CD4-positive, CD25-positive, alpha-beta regulatory T cell (primary cell): Measurements from ENCODE around the gene RPH3AL. TPM values are rescaled to one million over a fixed set of nuclear protein-coding genes. Genes with fewer than 3 reads are reported as not detected.

Source experiments
- ATAC-seq, 2 donors: fragments of 150-1000 bp; cut with Tn5 transposase; one replicate each; pipeline ENCODE4 v1.10.0; 2021; ENCODE audit warnings: low read depth in 2 of 2, moderate number of reproducible peaks in 2 of 2, moderate library complexity in 1 of 2
- DNase-seq, 3 donors: peaks; one replicate each; pipeline versions ENCODE4 v3.0.0 to v3.0.0-alpha.2; 2012 to 2022; ENCODE audit warnings: mixed read lengths in 1 of 3
- H3K27ac ChIP-seq: one replicate; pipeline ENCODE4 v1.7.0; 2013; ENCODE audit warnings: mild to moderate bottlenecking, low read length; ENCODE audit not compliant: insufficient read depth, poor library complexity, severe bottlenecking
- H3K27me3 ChIP-seq: one replicate; pipeline ENCODE4 v1.7.0; 2013; ENCODE audit warnings: low read length; ENCODE audit not compliant: control insufficient read depth, insufficient read depth
- H3K36me3 ChIP-seq: one replicate; pipeline ENCODE4 v1.7.0; 2013; ENCODE audit warnings: mild to moderate bottlenecking, low read length, moderate library complexity; ENCODE audit not compliant: control insufficient read depth, insufficient read depth
- H3K4me1 ChIP-seq: 2 replicates; pipeline ENCODE4 v1.7.0; 2013; ENCODE audit warnings: mild to moderate bottlenecking, low read length; ENCODE audit not compliant: insufficient read depth, control insufficient read depth, poor library complexity, severe bottlenecking
- H3K4me3 ChIP-seq: one replicate; pipeline ENCODE4 v1.7.0; 2013; ENCODE audit warnings: low read depth, mild to moderate bottlenecking, low read length, moderate library complexity
- H3K9me3 ChIP-seq, 2 experiments: 1 replicate in 1 of 2; 2 replicates in 1 of 2; pipeline ENCODE4 v1.7.0; 2013; ENCODE audit warnings: low read length in 2 of 2, mild to moderate bottlenecking in 1 of 2, moderate library complexity in 1 of 2; ENCODE audit not compliant: control insufficient read depth in 2 of 2
- H3K27ac Mint-ChIP-seq, 3 donors: one replicate each; pipeline ENCODE4 v1.8.0; 2020 to 2022; ENCODE audit warnings: mild to moderate bottlenecking in 3 of 3, mixed read lengths in 3 of 3, moderate library complexity in 2 of 3
- H3K27me3 Mint-ChIP-seq: one replicate; pipeline ENCODE4 v1.8.0; 2022; ENCODE audit warnings: mild to moderate bottlenecking, mixed read lengths
- H3K36me3 Mint-ChIP-seq: one replicate; pipeline ENCODE4 v1.8.0; 2020; ENCODE audit warnings: mixed read lengths
- H3K4me1 Mint-ChIP-seq, 4 donors: one replicate each; pipeline ENCODE4 v1.8.0; 2020 to 2022; ENCODE audit warnings: mixed read lengths in 4 of 4, mild to moderate bottlenecking in 1 of 4
- H3K4me3 Mint-ChIP-seq, 4 donors: one replicate each; pipeline ENCODE4 v1.8.0; 2020 to 2022; ENCODE audit warnings: mild to moderate bottlenecking in 4 of 4, mixed read lengths in 4 of 4, moderate library complexity in 3 of 4
- H3K9me3 Mint-ChIP-seq, 7 donors: one replicate each; pipeline ENCODE4 v1.8.0; 2020 to 2022; ENCODE audit warnings: mixed read lengths in 7 of 7, mild to moderate bottlenecking in 3 of 7, moderate library complexity in 2 of 7
- polyA plus RNA-seq, 4 donors: library from polyadenylated mRNA; unstranded; fragments of 300-500 nt; fragmentation: Illumina TruSeq; gene quantifications; one replicate each; pipeline ENCODE4 v1.2.3, GENCODE V29; 2021
- total RNA-seq: library from RNA; stranded (reverse); gene quantifications from one replicate; pipeline ENCODE4 v1.2.3, GENCODE V29; 2022

Gene RPH3AL
- total and polyA plus RNA-seq, 5 donors from 2014 or later = 0.65 to 5.6 (median 3.0) TPM

DNA sequence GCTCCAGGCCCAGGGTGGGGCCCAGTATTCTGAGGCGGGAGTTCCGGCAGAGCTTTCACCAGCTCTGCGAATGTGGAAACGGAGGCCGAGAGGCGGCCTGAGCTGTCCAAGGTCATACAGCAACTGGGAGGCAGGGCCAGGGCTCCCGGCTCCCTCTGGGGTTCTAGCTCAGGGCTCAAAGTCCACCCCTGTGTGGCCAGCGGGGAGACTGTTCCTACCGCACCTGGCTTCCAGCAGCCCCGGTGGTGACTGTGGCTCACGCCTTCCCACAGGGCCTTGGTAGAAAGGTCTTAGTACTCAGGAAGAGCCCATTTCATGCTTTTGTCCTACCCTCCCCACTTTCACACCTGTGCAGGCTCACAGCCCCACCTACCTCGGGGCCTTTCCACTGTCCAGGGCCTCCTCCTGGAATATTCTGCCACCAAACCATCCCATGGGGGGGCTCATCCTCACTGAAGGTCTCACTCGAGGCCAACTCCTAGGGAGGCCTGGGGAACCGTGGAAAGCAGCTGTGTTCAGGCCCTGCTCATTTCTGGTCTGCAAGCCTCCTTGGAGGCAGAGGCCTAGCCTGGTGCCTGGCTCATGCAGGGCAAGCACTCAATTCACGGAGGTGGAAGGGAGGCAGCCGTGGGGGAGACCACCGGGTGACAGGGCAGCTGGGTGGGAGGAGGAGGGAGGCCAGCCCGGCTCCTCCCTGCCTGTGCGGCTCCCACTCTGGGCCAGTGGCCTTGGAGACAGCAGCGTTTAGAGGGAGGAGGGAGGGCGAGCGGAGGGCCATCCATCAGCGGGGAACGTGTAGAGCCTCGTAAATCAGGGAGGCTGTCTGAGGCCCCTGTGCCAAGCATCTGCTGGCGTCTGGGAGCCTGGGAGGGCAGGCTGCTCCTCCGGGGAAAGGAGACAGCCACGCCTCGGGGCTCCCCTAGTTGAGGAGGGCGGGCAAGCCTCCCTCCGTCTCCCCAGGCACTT, 158.5 kb downstream of the RPH3AL start:
- H3K9me3 ChIP-seq = no peaks in the 10 kb centered on the region
- Mint-ChIP-seq H3K4me3 (no peak overlapping the region), H3K27ac (no peak overlapping the region), H3K4me1 (no peaks in the 10 kb centered on the region), H3K27me3 (peaks cover 19% of the 10 kb centered on the region), H3K9me3 (peaks cover 0 to 2% (median 0%) of the 10 kb centered on the region in 7 donors), H3K36me3 (no peaks in the 10 kb centered on the region)
- H3K27me3 ChIP-seq = peaks cover 3% of the 10 kb centered on the region
- no peak overlapping the region for H3K4me3 ChIP-seq
- DNase-seq (no peak), ATAC-seq (no peak)
- no peaks in the 10 kb centered on the region for H3K36me3 ChIP-seq
- no peak overlapping the region for H3K27ac ChIP-seq
- H3K4me1 ChIP-seq = no peaks in the 10 kb centered on the region

DNA sequence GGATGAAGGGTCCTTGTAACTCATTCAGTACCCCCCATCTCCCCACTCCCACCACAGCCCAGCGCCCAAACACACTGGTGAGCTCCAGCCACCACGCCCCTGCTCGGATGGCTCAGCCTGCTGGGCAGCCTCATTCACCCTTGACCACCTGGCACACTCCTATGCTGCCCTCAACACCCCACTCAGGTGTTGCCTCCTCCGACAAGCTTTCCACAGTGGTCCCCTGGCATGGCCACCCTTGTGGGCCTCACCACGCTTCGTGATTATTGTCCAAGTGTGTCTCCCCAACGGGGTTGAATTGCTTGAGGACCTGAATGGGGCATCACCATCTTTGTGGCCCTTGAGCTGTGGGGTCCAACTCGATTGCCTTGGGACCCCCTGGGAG, 159.2 kb downstream of the RPH3AL start:
- Mint-ChIP-seq H3K27me3 (peaks cover 15% of the 10 kb centered on the region), H3K9me3 (peaks cover 0 to 2% (median 0%) of the 10 kb centered on the region in 7 donors), H3K4me3 (no peak overlapping the region), H3K27ac (no peak overlapping the region), H3K4me1 (no peaks in the 10 kb centered on the region), H3K36me3 (no peaks in the 10 kb centered on the region)
- DNase-seq (no peak), ATAC-seq (no peak)
- no peak overlapping the region for H3K4me3 ChIP-seq
- H3K9me3 ChIP-seq = no peaks in the 10 kb centered on the region
- no peaks in the 10 kb centered on the region for H3K4me1 ChIP-seq
- no peaks in the 10 kb centered on the region for H3K36me3 ChIP-seq
- peaks cover 3% of the 10 kb centered on the region for H3K27me3 ChIP-seq
- no peak overlapping the region for H3K27ac ChIP-seq

DNA sequence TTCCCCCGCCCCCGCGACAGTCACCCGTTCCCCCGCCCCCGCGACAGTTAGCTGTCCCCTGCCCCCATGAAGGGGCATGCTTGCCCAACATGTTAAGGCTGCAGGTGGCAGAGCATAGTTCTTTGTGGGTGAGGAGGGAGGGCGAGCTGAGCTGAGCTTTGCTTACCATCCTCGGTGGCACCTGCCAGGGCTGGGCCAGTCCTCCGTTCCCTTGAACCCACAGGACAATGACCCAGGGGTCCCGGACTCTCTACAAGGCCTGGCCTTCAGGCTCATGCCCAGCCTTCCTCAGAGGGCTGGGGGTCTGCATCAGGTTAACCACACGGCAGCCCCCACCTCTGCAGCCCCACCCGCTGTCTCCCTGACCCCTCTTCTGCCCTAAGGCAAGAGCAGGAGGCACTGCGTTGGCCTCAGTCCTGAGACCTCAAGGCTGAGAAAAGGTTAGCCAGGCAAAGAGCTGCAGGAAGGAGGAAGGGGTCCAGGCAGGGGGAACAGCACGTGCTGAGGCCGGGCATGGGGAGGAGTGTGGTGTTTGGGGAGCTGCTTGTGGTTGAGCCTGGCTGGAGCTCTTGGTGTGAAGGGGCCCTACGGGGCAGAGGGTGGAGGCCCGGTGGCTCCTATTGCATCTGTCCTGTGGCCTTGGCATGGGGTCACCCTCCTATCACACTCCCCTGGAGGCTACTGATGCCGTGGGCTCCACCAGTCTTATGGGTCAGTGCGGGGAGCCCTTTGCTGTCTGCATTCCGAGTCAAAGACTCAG, 159.8 kb downstream of the RPH3AL start:
- no peak overlapping the region for H3K4me3 Mint-ChIP-seq
- H3K36me3 ChIP-seq = no peaks in the 10 kb centered on the region
- peaks cover 0 to 2% (median 0%) of the 10 kb centered on the region in 7 donors for H3K9me3 Mint-ChIP-seq
- H3K27me3 ChIP-seq = peaks cover 3% of the 10 kb centered on the region
- no peak for ATAC-seq
- no peaks in the 10 kb centered on the region for H3K36me3 Mint-ChIP-seq
- no peak overlapping the region for H3K27ac Mint-ChIP-seq
- DNase-seq = no peak
- no peak overlapping the region for H3K4me3 ChIP-seq
- H3K27ac ChIP-seq = no peak overlapping the region
- H3K27me3 Mint-ChIP-seq = peaks cover 15% of the 10 kb centered on the region
- H3K4me1 Mint-ChIP-seq = no peaks in the 10 kb centered on the region
- no peaks in the 10 kb centered on the region for H3K9me3 ChIP-seq
- H3K4me1 ChIP-seq = no peaks in the 10 kb centered on the region

DNA sequence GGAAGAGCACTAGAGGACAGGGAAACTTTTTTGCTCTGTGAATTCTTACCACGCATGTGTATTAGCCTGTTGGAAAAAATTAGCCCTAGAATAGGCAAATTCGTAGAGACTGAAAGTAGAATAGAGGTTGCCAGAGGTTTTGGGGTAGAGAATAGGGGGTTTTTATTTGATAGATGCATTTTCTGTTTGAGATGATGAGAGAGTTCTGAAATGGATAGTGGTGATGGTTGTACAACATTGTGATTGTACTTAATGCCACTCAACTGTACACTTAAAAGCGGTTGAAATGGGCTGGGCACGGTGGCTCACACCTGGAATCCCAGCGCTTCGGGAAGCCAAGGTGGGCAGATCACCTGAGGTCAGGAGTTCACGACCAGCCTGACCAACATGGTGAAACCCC, 163.2 kb downstream of the RPH3AL start:
- no peak overlapping the region for H3K27ac ChIP-seq
- DNase-seq = no peak
- ATAC-seq = no peak
- no peaks in the 10 kb centered on the region for H3K36me3 Mint-ChIP-seq
- H3K4me1 Mint-ChIP-seq = peaks cover 0 to 18% (median 0%) of the 10 kb centered on the region in 4 donors
- H3K27ac Mint-ChIP-seq = no peak overlapping the region
- H3K9me3 ChIP-seq = no peaks in the 10 kb centered on the region
- peaks cover 0 to 3% (median 0%) of the 10 kb centered on the region in 7 donors for H3K9me3 Mint-ChIP-seq
- no peak overlapping the region for H3K4me3 Mint-ChIP-seq
- H3K27me3 ChIP-seq = no peaks in the 10 kb centered on the region
- no peaks in the 10 kb centered on the region for H3K4me1 ChIP-seq
- peaks cover 13% of the 10 kb centered on the region for H3K27me3 Mint-ChIP-seq
- no peak overlapping the region for H3K4me3 ChIP-seq
- H3K36me3 ChIP-seq = no peaks in the 10 kb centered on the region

DNA sequence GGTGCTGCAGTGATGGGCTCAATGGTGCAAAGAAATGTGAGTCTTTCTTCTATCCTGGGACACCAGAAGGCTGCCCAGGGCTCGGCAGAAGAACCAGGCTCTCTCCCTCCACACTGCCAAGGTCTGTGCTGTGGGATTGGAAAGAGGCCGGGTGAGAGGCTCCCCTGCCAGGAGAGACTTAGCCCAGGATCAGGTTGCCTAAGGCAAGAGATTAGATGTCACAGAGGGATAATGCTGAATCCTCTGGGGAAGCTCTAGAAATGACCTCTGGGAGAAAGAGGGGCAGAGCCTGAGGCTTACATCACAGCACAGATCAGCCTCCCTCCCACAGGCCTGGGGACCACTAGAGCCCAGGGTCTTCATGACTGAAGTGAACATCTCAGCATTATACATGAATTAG, 165.5 kb downstream of the RPH3AL start:
- Histone ChIP-seq H3K27ac (no peak overlapping the region), H3K36me3 (no peaks in the 10 kb centered on the region), H3K4me1 (no peaks in the 10 kb centered on the region), H3K27me3 (no peaks in the 10 kb centered on the region), H3K4me3 (no peak overlapping the region), H3K9me3 (no peaks in the 10 kb centered on the region)
- H3K4me3 Mint-ChIP-seq = peak overlapping the region in 1 of 4 donors; percentile 38
- no peak overlapping the region for H3K27ac Mint-ChIP-seq
- H3K36me3 Mint-ChIP-seq = no peaks in the 10 kb centered on the region
- DNase-seq (no peak), ATAC-seq (no peak)
- H3K27me3 Mint-ChIP-seq = peaks cover 28% of the 10 kb centered on the region
- peaks cover 0 to 2% (median 0%) of the 10 kb centered on the region in 7 donors for H3K9me3 Mint-ChIP-seq
- H3K4me1 Mint-ChIP-seq = peaks cover 0 to 23% (median under 1%) of the 10 kb centered on the region in 4 donors

DNA sequence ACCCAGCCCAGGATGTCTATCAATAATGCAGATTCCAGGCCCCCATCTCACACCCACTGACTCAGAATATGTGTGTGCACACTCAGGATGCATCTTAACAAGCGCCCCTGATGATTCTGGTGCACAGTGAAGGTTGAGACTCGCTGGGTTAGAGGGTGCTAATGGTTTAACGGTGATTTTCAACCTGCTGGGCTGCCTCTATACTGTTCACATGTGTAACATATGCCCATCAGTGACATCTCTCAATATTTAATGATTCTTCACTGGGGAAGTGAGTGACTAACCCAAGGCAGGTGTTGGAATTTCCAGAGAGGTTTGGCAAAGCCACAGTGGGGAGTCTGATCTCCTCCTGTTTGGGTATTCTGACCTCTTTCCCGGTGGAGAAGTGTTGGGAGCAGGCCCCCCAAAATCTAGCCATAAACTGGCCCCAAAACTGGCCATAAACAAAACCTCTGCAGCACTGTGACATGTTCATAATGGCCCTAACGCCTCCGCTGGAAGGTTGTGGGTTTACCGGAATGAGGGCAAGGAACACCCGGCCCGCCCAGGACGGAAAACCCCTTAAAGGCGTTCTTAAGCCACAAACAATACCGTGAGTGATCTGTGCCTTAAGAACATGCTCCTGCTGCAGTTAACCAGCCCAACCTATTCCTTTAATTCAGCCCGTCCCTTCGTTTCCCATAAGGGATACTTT, 167.0 kb downstream of the RPH3AL start:
- Histone ChIP-seq H3K4me1 (peaks cover 4% of the 10 kb centered on the region), H3K27ac (no peak overlapping the region), H3K4me3 (no peak overlapping the region), H3K9me3 (no peaks in the 10 kb centered on the region), H3K27me3 (peaks cover 2% of the 10 kb centered on the region), H3K36me3 (no peaks in the 10 kb centered on the region)
- Mint-ChIP-seq H3K27me3 (peaks cover 32% of the 10 kb centered on the region), H3K36me3 (no peaks in the 10 kb centered on the region), H3K9me3 (peaks cover 0 to 2% (median 0%) of the 10 kb centered on the region in 7 donors), H3K4me3 (peak overlapping the region in 1 of 4 donors; percentile 13), H3K4me1 (peaks cover 0 to 23% (median 3%) of the 10 kb centered on the region in 4 donors), H3K27ac (no peak overlapping the region)
- DNase-seq (peak in 1 of 3 donors; percentile 9), ATAC-seq (no peak)

DNA sequence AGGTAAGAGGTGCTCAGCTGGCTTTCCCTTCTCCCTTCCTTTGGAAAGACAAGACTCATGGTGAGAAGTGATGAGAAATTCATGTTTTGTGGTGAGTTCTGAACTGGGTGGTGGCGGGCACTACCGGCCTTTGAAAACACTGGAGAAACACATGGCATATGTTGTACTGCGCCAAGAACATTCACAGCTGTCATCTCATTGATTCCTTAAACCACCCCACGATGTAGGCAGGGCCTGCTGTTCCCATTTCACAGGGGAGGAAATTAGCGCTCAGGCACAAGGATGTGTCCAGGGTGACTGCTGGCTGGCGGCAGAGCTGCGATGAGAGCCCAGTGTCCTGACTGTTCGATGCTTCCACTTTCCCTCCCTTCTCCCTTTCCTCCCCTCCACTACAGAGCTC, 169.6 kb downstream of the RPH3AL start:
- H3K27me3 Mint-ChIP-seq = peaks cover 46% of the 10 kb centered on the region
- Histone ChIP-seq H3K9me3 (no peaks in the 10 kb centered on the region), H3K36me3 (no peaks in the 10 kb centered on the region), H3K27ac (no peak overlapping the region), H3K27me3 (peaks cover 2% of the 10 kb centered on the region), H3K4me1 (peaks cover 4% of the 10 kb centered on the region), H3K4me3 (no peak overlapping the region)
- H3K36me3 Mint-ChIP-seq = no peaks in the 10 kb centered on the region
- H3K4me1 Mint-ChIP-seq = peaks cover 0 to 23% (median 3%) of the 10 kb centered on the region in 4 donors
- ATAC-seq (no peak), DNase-seq (no peak)
- peaks cover 0 to 2% (median 0%) of the 10 kb centered on the region in 7 donors for H3K9me3 Mint-ChIP-seq
- no peak overlapping the region for H3K4me3 Mint-ChIP-seq
- no peak overlapping the region for H3K27ac Mint-ChIP-seq
